ENCODE results near the gene MYL4. TPM values are rescaled to one million over a fixed set of nuclear protein-coding genes. Genes with fewer than 3 reads are reported as not detected.
"Not testable (repeated sequence)": the region's sequence is repeated elsewhere in the genome, so short reads cannot be mapped to it uniquely, and the experiment has no call there.

The MYL4 gene
- total and polyA plus RNA-seq, 3 experiments from 2014 or later, result not detected

DNA sequence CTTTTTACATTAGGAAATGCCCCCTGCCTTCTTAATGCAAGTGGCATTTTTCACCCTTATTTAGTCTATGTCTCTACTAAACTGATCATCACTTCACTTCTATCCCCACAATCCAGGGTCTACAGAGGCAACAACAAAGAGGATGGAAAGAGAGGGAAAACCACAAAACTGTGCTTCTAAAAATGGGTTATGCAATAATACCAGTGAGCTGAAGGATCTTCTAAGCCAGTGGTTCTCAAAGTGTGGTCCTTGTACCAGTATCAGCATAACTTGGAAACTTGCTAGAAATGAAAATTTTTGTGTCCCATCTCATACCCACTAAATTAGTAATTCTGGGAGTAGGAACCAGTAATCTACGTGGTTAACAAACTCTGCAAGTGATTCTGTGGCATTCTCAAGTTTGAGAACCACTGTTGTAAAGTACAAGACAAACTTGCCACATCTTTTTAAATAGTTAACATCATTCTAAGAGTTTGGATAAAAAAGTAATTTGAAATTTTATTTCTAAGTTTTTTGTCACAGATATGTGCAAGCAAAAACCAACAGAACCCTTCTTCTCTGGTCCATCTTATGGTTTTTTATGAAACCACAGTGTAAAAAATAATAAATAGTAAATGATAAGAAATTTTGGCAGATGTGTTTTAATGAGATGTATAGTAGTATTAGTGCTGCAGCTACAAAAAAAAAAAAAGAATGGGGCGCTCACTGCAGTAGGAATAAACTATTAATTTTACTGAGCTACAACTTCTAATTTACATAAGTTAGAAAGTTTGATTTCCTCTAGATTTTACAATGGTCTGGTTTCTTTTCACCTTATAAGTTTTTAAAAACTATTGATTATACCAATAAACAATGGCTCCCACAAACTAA is 36.2 kb upstream of the MYL4 start:
- Histone ChIP-seq H3K36me3 (ENCODE audit: insufficient read depth, low read length) (peaks cover 17% of the 10 kb centered on the region), H3K4me1 (ENCODE audit: insufficient read depth, low read length) (peaks cover 7% of the 10 kb centered on the region), H3K4me3 (ENCODE audit: low read length) (no peak overlapping the region), H3K9me3 (ENCODE audit: low read length) (no peaks in the 10 kb centered on the region), H3K27me3 (ENCODE audit: insufficient read depth, low read length, poor library complexity, severe bottlenecking) (no peaks in the 10 kb centered on the region), H3K27ac (ENCODE audit: low read depth, low read length) (no peak overlapping the region)
- peaks cover 0 to 1% (median 0%) of the 10 kb centered on the region in 5 donors for H3K9me3 Mint-ChIP-seq
- peaks cover 39 to 63% (median 59%) of the 10 kb centered on the region in 3 donors for H3K4me1 Mint-ChIP-seq
- no peak for DNase-seq
- H3K4me3 Mint-ChIP-seq, result no peak overlapping the region
- peak overlapping the region in 3 of 8 donors; percentile 31 to 69 (median 56) for H3K27ac Mint-ChIP-seq
- H3K36me3 Mint-ChIP-seq, result peaks cover 5 to 61% (median 15%) of the 10 kb centered on the region in 3 donors
- ChIA-PET CTCF (no interaction called here), POLR2A (no interaction called here)
- no peaks in the 10 kb centered on the region for H3K27me3 Mint-ChIP-seq

DNA sequence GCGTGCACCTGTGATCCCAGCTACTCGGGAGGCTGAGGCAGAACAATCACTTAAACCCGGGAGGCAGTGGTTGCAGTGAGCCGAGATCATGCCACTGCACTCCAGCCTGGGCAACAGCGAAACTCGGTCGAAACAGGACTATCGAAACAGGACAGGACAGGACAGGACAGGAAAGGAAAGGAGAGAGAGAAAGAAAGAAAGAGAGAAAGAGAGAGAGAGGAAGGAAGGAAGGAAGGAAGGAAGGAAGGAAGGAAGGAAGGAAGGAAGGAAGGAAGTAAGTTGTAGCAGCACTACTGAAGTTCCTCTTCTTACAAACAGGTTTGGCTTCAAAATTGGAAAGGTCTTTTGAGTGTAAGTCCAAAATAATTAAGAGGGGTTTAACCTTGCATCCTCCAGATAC is 34.3 kb upstream of the MYL4 start:
- H3K27me3 ChIP-seq (ENCODE audit: insufficient read depth, low read length, poor library complexity, severe bottlenecking); H3K9me3 Mint-ChIP-seq; H3K36me3 ChIP-seq (ENCODE audit: insufficient read depth, low read length); H3K4me3 ChIP-seq (ENCODE audit: low read length); H3K27ac ChIP-seq (ENCODE audit: low read depth, low read length); H3K9me3 ChIP-seq (ENCODE audit: low read length); DNase-seq; POLR2A ChIA-PET; H3K27me3 Mint-ChIP-seq; CTCF ChIA-PET; H3K4me1 ChIP-seq (ENCODE audit: insufficient read depth, low read length): not testable (repeated sequence)
- H3K4me1 Mint-ChIP-seq, result peaks cover 44 to 68% (median 67%) of the 10 kb centered on the region in 3 donors
- peaks cover 0 to 58% (median 8%) of the 10 kb centered on the region in 3 donors for H3K36me3 Mint-ChIP-seq
- H3K27ac Mint-ChIP-seq, result peak overlapping the region in 2 of 8 donors; percentile 5 to 77
- peak overlapping the region in 1 of 7 donors; percentile 15 for H3K4me3 Mint-ChIP-seq

DNA sequence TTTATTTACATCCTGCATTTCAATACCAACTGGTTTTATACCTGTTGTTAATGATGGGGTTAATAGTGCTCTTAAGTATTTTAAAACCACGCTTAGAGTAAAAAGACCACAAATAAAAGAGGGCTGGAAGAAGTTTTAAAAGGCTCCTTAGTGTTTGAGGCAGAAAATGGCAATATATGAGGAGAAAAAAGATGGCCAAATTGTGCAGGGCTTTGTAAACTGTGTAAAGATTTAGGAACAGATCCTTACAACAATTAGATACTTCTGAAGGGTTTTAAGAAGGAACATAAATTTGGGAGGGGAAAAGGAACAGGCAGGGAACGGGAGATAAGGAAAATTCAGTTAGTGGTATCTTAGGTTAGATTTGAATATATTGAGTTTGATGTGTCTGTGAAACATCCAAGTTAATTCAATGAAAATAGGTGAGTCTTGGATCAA is 32.7 kb upstream of the MYL4 start:
- Histone ChIP-seq H3K9me3 (ENCODE audit: low read length) (no peaks in the 10 kb centered on the region), H3K36me3 (ENCODE audit: insufficient read depth, low read length) (no peaks in the 10 kb centered on the region), H3K4me1 (ENCODE audit: insufficient read depth, low read length) (peaks cover 7% of the 10 kb centered on the region), H3K27ac (ENCODE audit: low read depth, low read length) (no peak overlapping the region), H3K4me3 (ENCODE audit: low read length) (no peak overlapping the region), H3K27me3 (ENCODE audit: insufficient read depth, low read length, poor library complexity, severe bottlenecking) (no peaks in the 10 kb centered on the region)
- peaks cover 0 to 56% (median 13%) of the 10 kb centered on the region in 3 donors for H3K36me3 Mint-ChIP-seq
- CTCF ChIA-PET, result no interaction called here
- no peak overlapping the region for H3K4me3 Mint-ChIP-seq
- peak overlapping the region in 4 of 8 donors; percentile 17 to 63 (median 35) for H3K27ac Mint-ChIP-seq
- POLR2A ChIA-PET, result no interaction called here
- peaks cover 44 to 70% (median 64%) of the 10 kb centered on the region in 3 donors for H3K4me1 Mint-ChIP-seq
- no peak for DNase-seq
- peaks cover 0 to 1% (median 0%) of the 10 kb centered on the region in 5 donors for H3K9me3 Mint-ChIP-seq
- H3K27me3 Mint-ChIP-seq, result no peaks in the 10 kb centered on the region

DNA sequence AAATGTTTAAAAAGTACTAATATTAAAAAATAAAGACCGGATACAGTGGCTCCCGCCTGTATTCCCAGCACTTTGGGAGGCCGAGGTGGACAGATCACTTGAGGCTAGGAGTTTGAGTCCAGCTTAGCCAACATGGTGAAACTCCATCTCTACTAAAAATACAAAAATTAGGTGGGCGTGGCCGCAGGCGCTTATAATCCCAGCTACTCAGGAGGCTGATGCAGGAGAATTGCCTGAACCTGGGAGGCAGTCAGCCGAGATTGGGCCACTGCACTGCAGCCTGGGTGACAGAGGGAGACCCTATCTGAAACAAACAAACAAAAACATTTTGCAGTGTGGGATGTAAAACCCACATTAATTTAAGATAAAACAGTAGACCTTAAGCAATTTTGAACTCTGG is 31.9 kb upstream of the MYL4 start:
- H3K27me3 ChIP-seq (ENCODE audit: insufficient read depth, low read length, poor library complexity, severe bottlenecking), result no peaks in the 10 kb centered on the region
- POLR2A ChIA-PET, result no interaction called here
- H3K36me3 ChIP-seq (ENCODE audit: insufficient read depth, low read length), result no peaks in the 10 kb centered on the region
- no peak overlapping the region for H3K27ac ChIP-seq (ENCODE audit: low read depth, low read length)
- H3K36me3 Mint-ChIP-seq, result peaks cover 0 to 63% (median 13%) of the 10 kb centered on the region in 3 donors
- DNase-seq, result no peak
- H3K4me3 ChIP-seq (ENCODE audit: low read length), result no peak overlapping the region
- H3K27me3 Mint-ChIP-seq, result no peaks in the 10 kb centered on the region
- H3K4me1 ChIP-seq (ENCODE audit: insufficient read depth, low read length), result peaks cover 7% of the 10 kb centered on the region
- H3K9me3 Mint-ChIP-seq, result peaks cover 0 to 1% (median 0%) of the 10 kb centered on the region in 5 donors
- CTCF ChIA-PET, result no interaction called here
- no peak overlapping the region for H3K4me3 Mint-ChIP-seq
- no peaks in the 10 kb centered on the region for H3K9me3 ChIP-seq (ENCODE audit: low read length)
- H3K27ac Mint-ChIP-seq, result peak overlapping the region in 1 of 8 donors; percentile 8
- peaks cover 47 to 76% (median 66%) of the 10 kb centered on the region in 3 donors for H3K4me1 Mint-ChIP-seq

DNA sequence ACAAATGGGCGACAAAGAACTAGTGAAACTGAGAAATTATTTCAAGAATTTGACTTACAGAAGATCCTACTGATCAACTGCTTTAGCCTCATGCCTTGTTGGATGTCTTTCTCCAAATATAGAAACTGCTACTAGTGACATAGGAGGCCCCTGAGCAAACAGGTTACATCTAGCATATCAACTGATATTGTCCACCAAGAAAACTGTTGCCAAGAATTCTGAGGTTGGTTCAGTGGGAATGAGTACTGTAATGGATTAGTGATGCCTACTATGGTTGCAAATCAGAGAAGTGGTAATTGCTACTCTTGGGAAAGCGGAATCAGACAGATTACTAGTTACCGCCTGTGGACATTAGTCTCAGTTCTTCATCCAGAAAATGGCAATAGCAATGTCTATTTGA is 30.0 kb upstream of the MYL4 start:
- no peaks in the 10 kb centered on the region for H3K27me3 ChIP-seq (ENCODE audit: insufficient read depth, low read length, poor library complexity, severe bottlenecking)
- Mint-ChIP-seq H3K9me3 (peaks cover 0 to 1% (median 0%) of the 10 kb centered on the region in 5 donors), H3K36me3 (peaks cover 0 to 56% (median 13%) of the 10 kb centered on the region in 3 donors), H3K27ac (no peak overlapping the region), H3K27me3 (no peaks in the 10 kb centered on the region), H3K4me3 (no peak overlapping the region), H3K4me1 (peaks cover 52 to 78% (median 71%) of the 10 kb centered on the region in 3 donors)
- no peak overlapping the region for H3K27ac ChIP-seq (ENCODE audit: low read depth, low read length)
- no peak overlapping the region for H3K4me3 ChIP-seq (ENCODE audit: low read length)
- no peak for DNase-seq
- CTCF ChIA-PET, result no interaction called here
- no peaks in the 10 kb centered on the region for H3K9me3 ChIP-seq (ENCODE audit: low read length)
- POLR2A ChIA-PET, result no interaction called here
- H3K4me1 ChIP-seq (ENCODE audit: insufficient read depth, low read length), result peaks cover 14% of the 10 kb centered on the region
- no peaks in the 10 kb centered on the region for H3K36me3 ChIP-seq (ENCODE audit: insufficient read depth, low read length)

DNA sequence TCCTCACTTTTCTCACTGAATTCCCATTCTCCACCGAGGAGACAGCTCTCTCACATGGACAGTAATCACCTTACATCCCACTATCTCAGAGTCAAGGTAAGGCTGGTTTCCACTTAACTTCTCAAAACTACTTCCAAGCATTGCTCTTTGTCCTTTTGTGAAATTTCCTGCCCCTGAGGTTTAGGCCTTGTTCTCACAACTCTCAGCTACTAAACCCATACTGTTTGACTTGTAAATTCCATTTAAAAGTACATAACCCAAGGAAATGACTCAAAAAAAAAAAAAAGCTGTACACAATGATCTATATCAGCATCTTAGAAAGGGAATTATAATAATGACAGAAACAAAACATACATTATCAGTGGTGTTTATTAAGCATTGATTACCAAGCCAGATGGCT is 28.8 kb upstream of the MYL4 start:
- H3K4me1 Mint-ChIP-seq, result peaks cover 55 to 76% (median 73%) of the 10 kb centered on the region in 3 donors
- H3K27ac Mint-ChIP-seq, result peak overlapping the region in 4 of 8 donors; percentile 11 to 66 (median 26)
- no peaks in the 10 kb centered on the region for H3K9me3 Mint-ChIP-seq
- no peak overlapping the region for H3K27ac ChIP-seq (ENCODE audit: low read depth, low read length)
- H3K4me1 ChIP-seq (ENCODE audit: insufficient read depth, low read length), result peaks cover 15% of the 10 kb centered on the region
- H3K27me3 ChIP-seq (ENCODE audit: insufficient read depth, low read length, poor library complexity, severe bottlenecking), result no peaks in the 10 kb centered on the region
- CTCF ChIA-PET, result interaction anchor here (1.0 kb wide), 1 partner anchor 13 kb away, joined by 3 read pairs; no protein-coding TSS in a partner anchor
- H3K9me3 ChIP-seq (ENCODE audit: low read length), result no peaks in the 10 kb centered on the region
- no peaks in the 10 kb centered on the region for H3K27me3 Mint-ChIP-seq
- no peak for DNase-seq
- H3K4me3 ChIP-seq (ENCODE audit: low read length), result no peak overlapping the region
- no peaks in the 10 kb centered on the region for H3K36me3 ChIP-seq (ENCODE audit: insufficient read depth, low read length)
- H3K4me3 Mint-ChIP-seq, result no peak overlapping the region
- POLR2A ChIA-PET, result interaction anchor here (0.5 to 0.7 kb wide), 2 partner anchors 9 to 1434 kb away, joined by 3 read pairs; no protein-coding TSS in a partner anchor
- peaks cover 0 to 51% (median 10%) of the 10 kb centered on the region in 3 donors for H3K36me3 Mint-ChIP-seq

DNA sequence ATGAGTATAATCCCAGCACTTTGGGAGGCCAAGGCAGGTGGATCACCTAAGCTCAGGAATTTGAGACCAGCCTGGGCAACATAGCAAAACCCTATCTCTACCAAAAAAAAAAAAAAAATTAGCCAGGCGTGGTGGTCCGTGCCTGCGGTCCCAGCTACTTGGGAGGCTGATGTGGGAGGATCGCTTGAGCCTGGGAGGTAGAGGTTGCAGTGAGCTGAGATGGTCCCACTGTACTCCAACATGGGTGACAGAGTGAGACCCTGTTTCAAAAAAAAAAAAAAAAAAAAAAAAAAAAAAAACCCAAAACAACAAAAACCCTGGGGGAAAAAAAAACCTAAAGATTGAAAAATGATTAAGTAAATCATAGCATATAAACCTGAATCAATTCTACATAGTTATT is 28.2 kb upstream of the MYL4 start:
- H3K27ac ChIP-seq (ENCODE audit: low read depth, low read length); H3K27me3 Mint-ChIP-seq; H3K27me3 ChIP-seq (ENCODE audit: insufficient read depth, low read length, poor library complexity, severe bottlenecking); H3K9me3 Mint-ChIP-seq; H3K4me3 Mint-ChIP-seq; H3K9me3 ChIP-seq (ENCODE audit: low read length); DNase-seq; H3K36me3 ChIP-seq (ENCODE audit: insufficient read depth, low read length); H3K4me3 ChIP-seq (ENCODE audit: low read length); H3K27ac Mint-ChIP-seq: not testable (repeated sequence)
- peaks cover 20% of the 10 kb centered on the region for H3K4me1 ChIP-seq (ENCODE audit: insufficient read depth, low read length)
- Mint-ChIP-seq H3K4me1 (peaks cover 60 to 78% (median 73%) of the 10 kb centered on the region in 3 donors), H3K36me3 (peaks cover 0 to 46% (median 10%) of the 10 kb centered on the region in 3 donors)
- CTCF ChIA-PET, result interaction anchor here (0.6 to 0.7 kb wide), 2 partner anchors 28 to 1289 kb away, joined by 3 read pairs; partner anchors contain the start of gene MYL4
- POLR2A ChIA-PET, result interaction anchor here (0.5 to 0.7 kb wide), 3 partner anchors 9 to 1433 kb away, joined by 3 to 5 read pairs (median 3); no protein-coding TSS in a partner anchor

DNA sequence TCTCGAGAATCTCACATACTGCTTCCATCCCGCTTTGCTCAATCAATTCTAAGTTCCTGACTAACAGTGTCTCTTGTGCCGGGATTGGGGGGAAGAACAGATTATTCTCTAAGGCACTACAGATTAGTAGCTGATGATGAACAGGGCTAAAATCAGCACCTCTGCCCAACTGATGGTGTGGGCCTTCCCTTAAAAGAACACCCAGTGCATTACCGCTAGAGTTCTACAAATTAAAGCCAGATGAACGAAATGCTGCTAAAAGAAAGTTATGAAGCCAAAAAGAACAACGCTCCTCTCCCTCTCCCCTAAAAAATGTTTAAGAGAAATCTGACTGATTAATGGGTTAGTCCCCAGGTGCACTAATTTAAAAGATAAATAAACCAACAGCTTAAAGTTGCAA is 24.5 kb upstream of the MYL4 start:
- Histone ChIP-seq H3K4me1 (ENCODE audit: insufficient read depth, low read length) (peaks cover 41% of the 10 kb centered on the region), H3K27ac (ENCODE audit: low read depth, low read length) (no peak overlapping the region), H3K36me3 (ENCODE audit: insufficient read depth, low read length) (no peaks in the 10 kb centered on the region), H3K4me3 (ENCODE audit: low read length) (no peak overlapping the region), H3K9me3 (ENCODE audit: low read length) (no peaks in the 10 kb centered on the region), H3K27me3 (ENCODE audit: insufficient read depth, low read length, poor library complexity, severe bottlenecking) (no peaks in the 10 kb centered on the region)
- POLR2A ChIA-PET, result no interaction called here
- Mint-ChIP-seq H3K36me3 (peaks cover 0 to 39% (median 7%) of the 10 kb centered on the region in 3 donors), H3K9me3 (no peaks in the 10 kb centered on the region), H3K4me1 (peaks cover 67 to 81% (median 80%) of the 10 kb centered on the region in 3 donors), H3K27ac (peak overlapping the region in 2 of 8 donors; percentile 7), H3K27me3 (peaks cover 0 to 2% of the 10 kb centered on the region in 2 donors), H3K4me3 (peak overlapping the region in 1 of 7 donors; percentile 2)
- CTCF ChIA-PET, result no interaction called here
- DNase-seq, result no peak
